CD4-positive, alpha-beta T cell (primary cell): ENCODE results near the gene DPP4. TPM values are rescaled to one million over a fixed set of nuclear protein-coding genes. Genes with fewer than 3 reads are reported as not detected.

Source experiments
- ATAC-seq: fragments of 200-7000 bp; cut with Tn5 transposase; one replicate; pipeline ENCODE4 v1.10.0; 2022; ENCODE audit warnings: mild to moderate bottlenecking; ENCODE audit not compliant: poor library complexity
- CTCF ChIA-PET: fragments of 350-600 bp; sonication (Branson Sonifier 250); formaldehyde crosslinking; loops from one replicate; lab custom pipeline; 2021; ENCODE audit warnings: antibody characterized with exemption, inconsistent platforms; lab: Charles Lee
- POLR2A ChIA-PET: fragments of 350-600 bp; sonication (Branson Sonifier 250); formaldehyde crosslinking; loops from one replicate; lab custom pipeline; 2021; ENCODE audit warnings: antibody characterized with exemption, inconsistent platforms; lab: Charles Lee
- DNase-seq, 14 experiments: peaks; one replicate each; pipeline ENCODE4 v3.0.0-alpha.2; 2013 to 2020; ENCODE audit warnings: mixed read lengths in 2 of 14
- H3K27ac ChIP-seq, 2 donors: one replicate each; pipeline versions ENCODE4 v1.5.1 to v1.7.0; 2013; ENCODE audit warnings: low read length in 2 of 2, low read depth in 1 of 2, mild to moderate bottlenecking in 1 of 2
- H3K27me3 ChIP-seq, 2 experiments: 1 replicate in 1 of 2; 2 replicates in 1 of 2; pipeline versions ENCODE4 v1.6.1 to v1.7.0; 2013; ENCODE audit warnings: low read length in 2 of 2, control low read depth in 1 of 2, mild to moderate bottlenecking in 1 of 2, moderate library complexity in 1 of 2; ENCODE audit not compliant: insufficient read depth in 2 of 2, control insufficient read depth in 1 of 2
- H3K36me3 ChIP-seq: one replicate; pipeline ENCODE4 v1.6.1; 2013; ENCODE audit warnings: low read length, control low read depth; ENCODE audit not compliant: insufficient read depth
- H3K4me1 ChIP-seq: one replicate; pipeline ENCODE4 v1.6.1; 2013; ENCODE audit warnings: low read length, control low read depth; ENCODE audit not compliant: insufficient read depth
- H3K4me3 ChIP-seq: one replicate; pipeline ENCODE4 v1.5.1; 2013; ENCODE audit warnings: mild to moderate bottlenecking, low read length, moderate library complexity
- H3K9me3 ChIP-seq, 2 experiments: 1 replicate in 1 of 2; 2 replicates in 1 of 2; pipeline versions ENCODE4 v1.6.1 to v1.7.0; 2013; ENCODE audit warnings: low read length in 2 of 2, mild to moderate bottlenecking in 2 of 2, control low read depth in 1 of 2, moderate library complexity in 1 of 2; ENCODE audit not compliant: control insufficient read depth in 1 of 2, insufficient read depth in 1 of 2
- H3K27ac Mint-ChIP-seq: one replicate; pipeline ENCODE4 v1.8.0; 2020; ENCODE audit warnings: mixed read lengths
- H3K27me3 Mint-ChIP-seq: one replicate; pipeline ENCODE4 v1.8.0; 2021; ENCODE audit warnings: mixed read lengths
- H3K36me3 Mint-ChIP-seq: one replicate; pipeline ENCODE4 v1.8.0; 2021; ENCODE audit warnings: low read depth, mixed read lengths
- H3K4me1 Mint-ChIP-seq: one replicate; pipeline ENCODE4 v1.8.0; 2021; ENCODE audit warnings: low read depth, mixed read lengths
- H3K4me3 Mint-ChIP-seq: one replicate; pipeline ENCODE4 v1.8.0; 2020; ENCODE audit warnings: mild to moderate bottlenecking, mixed read lengths
- H3K9me3 Mint-ChIP-seq: one replicate; pipeline ENCODE4 v1.8.0; 2020; ENCODE audit warnings: mixed read lengths
- intact Hi-C, 2 experiments: fragments of 100-400 bp; cut with DNase I in 1 of 2; cut with micrococcal nuclease in 1 of 2; formaldehyde crosslinking; loops; one replicate each; pipeline versions ENCODE4 v1.15.1 to v1.9.0; 2023 to 2025; cut with DNase I, micrococcal nuclease
- total RNA-seq, 174 experiments: library from RNA in 2 of 174; stranded (reverse) in 2 of 174; gene quantifications; one replicate each; pipeline ENCODE4 v1.2.3 and lab custom pipeline; 2021 to 2026
- TF ChIP-seq, protein P1 (sequence below): fragments of 200-600 bp; IDR thresholded peaks from one replicate; pipeline ENCODE4 v1.8.0; 2022; ENCODE audit warnings: antibody characterized with exemption, mild to moderate bottlenecking

Gene DPP4
- total RNA-seq, 2 experiments from 2014 or later, result 15.5 to 16.7 TPM

DNA sequence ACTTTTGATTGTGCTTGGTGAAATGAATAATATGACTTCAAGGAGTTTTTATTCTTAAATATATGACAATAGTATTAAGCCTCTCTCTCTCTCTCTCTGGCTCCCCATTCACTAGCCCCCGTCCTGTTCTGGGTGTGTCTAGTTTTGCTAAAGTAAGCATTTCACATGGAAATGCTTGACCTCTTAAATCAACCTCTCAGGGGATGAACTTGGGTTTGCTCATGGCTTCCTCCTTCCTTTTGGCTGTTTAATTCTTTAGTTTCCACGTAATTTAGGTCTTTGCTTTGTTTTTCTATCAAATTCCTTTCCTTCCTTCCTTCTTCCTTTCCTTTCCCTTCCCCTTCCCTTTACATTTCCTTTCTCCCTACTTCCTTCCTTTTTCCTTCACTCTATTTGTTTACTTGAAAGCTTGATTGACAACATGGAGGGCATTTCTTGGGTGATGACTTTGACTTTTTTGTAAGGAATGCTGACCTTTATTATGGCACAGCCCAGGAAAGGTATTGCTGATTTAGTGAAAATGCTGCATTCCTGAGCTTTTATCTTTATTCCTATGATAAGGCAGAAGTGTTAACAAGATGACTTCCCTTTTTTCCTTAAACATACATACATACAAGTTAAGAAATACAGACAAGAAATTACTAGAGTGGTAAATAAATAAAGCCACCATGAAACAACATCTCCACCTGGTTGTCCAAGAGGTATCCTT lies 3.6 kb downstream of the DPP4 start:
- Mint-ChIP-seq H3K4me3 (no peak overlapping the region), H3K9me3 (no peaks in the 10 kb centered on the region), H3K27me3 (no peaks in the 10 kb centered on the region), H3K4me1 (peaks cover 71% of the 10 kb centered on the region), H3K36me3 (peaks cover 18% of the 10 kb centered on the region), H3K27ac (no peak overlapping the region)
- Histone ChIP-seq H3K4me1 (peaks cover 25% of the 10 kb centered on the region), H3K4me3 (no peak overlapping the region), H3K27me3 (no peaks in the 10 kb centered on the region), H3K36me3 (peaks cover 11% of the 10 kb centered on the region), H3K27ac (no peak overlapping the region), H3K9me3 (no peaks in the 10 kb centered on the region)
- POLR2A ChIA-PET, result interaction anchor here (0.5 to 3.6 kb wide), 2 partner anchors 11 to 138 kb away, joined by 3 to 37 read pairs; no protein-coding TSS in a partner anchor
- intact Hi-C loops, result loop anchor here in 1 of 2 experiments (5.0 kb wide), 1 partner anchor 52 kb away; no protein-coding TSS in a partner anchor
- no peak for DNase-seq
- TF ChIP-seq, protein P1, sequence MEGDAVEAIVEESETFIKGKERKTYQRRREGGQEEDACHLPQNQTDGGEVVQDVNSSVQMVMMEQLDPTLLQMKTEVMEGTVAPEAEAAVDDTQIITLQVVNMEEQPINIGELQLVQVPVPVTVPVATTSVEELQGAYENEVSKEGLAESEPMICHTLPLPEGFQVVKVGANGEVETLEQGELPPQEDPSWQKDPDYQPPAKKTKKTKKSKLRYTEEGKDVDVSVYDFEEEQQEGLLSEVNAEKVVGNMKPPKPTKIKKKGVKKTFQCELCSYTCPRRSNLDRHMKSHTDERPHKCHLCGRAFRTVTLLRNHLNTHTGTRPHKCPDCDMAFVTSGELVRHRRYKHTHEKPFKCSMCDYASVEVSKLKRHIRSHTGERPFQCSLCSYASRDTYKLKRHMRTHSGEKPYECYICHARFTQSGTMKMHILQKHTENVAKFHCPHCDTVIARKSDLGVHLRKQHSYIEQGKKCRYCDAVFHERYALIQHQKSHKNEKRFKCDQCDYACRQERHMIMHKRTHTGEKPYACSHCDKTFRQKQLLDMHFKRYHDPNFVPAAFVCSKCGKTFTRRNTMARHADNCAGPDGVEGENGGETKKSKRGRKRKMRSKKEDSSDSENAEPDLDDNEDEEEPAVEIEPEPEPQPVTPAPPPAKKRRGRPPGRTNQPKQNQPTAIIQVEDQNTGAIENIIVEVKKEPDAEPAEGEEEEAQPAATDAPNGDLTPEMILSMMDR, result no peak
- CTCF ChIA-PET, result no interaction called here
- ATAC-seq, result no peak

DNA sequence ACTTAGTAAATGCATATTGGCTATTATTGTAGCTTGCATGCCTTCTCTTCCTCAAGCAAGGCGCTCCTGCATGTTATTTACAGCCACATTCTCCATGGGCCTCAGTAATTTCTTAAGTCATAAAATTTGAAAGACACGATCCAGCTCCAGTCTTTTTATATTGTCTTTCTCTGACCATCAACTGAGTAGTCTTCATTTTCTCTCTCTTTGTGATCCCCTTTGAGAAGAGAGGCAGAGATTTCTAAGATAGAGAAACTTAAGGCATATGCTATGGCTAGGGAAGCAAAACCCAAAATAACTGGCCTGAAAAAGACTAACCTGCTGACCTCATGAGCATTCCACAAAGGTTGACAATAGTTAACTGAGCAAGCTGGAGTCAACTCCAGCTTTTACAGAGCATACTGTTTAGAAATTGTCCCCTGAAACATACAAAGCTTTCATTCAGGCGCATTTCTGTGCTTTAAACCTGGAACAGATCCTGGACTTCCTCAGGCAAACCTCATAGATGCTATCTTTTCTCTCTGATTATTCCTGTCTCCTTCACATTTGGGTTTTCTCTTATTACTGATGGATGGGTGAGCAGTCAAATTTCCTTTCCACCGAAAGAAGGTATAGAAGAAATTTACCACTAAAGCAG lies 4.6 kb downstream of the DPP4 start:
- Histone ChIP-seq H3K4me3 (no peak overlapping the region), H3K9me3 (no peaks in the 10 kb centered on the region), H3K27me3 (no peaks in the 10 kb centered on the region), H3K4me1 (peaks cover 23% of the 10 kb centered on the region), H3K27ac (no peak overlapping the region), H3K36me3 (peaks cover 11% of the 10 kb centered on the region)
- no peaks in the 10 kb centered on the region for H3K27me3 Mint-ChIP-seq
- H3K36me3 Mint-ChIP-seq, result peaks cover 16% of the 10 kb centered on the region
- no peaks in the 10 kb centered on the region for H3K9me3 Mint-ChIP-seq
- H3K27ac Mint-ChIP-seq, result no peak overlapping the region
- H3K4me1 Mint-ChIP-seq, result peaks cover 71% of the 10 kb centered on the region
- CTCF ChIA-PET, result no interaction called here
- ATAC-seq (no peak), DNase-seq (no peak)
- TF ChIP-seq, protein P1, result no peak
- intact Hi-C loops, result loop anchor here in 1 of 2 experiments (5.0 kb wide), 1 partner anchor 52 kb away; no protein-coding TSS in a partner anchor
- no peak overlapping the region for H3K4me3 Mint-ChIP-seq
- POLR2A ChIA-PET, result interaction anchor here (1.0 to 1.5 kb wide), 2 partner anchors 11 to 56 kb away, joined by 3 to 4 read pairs; no protein-coding TSS in a partner anchor

DNA sequence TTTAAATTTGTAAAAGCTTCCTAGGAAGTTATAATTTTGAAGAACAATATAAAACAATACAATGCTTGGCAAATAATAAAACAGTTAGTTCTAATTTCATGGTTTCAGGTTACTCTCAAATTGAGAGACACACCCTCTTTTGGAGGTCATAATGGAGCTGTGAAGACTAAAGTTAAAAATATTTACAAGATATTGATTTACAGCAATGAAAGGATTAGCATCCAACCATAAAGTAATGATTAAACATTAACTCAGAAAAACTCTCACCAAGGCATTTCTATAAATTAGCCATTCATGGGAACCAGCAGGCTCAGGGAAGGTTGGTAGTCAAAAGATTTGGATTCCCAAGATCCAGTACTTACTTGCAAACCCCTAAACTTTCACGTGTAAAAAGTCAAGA lies 6.4 kb downstream of the DPP4 start:
- ChIA-PET CTCF (interaction anchor here (2.1 kb wide), 1 partner anchor 12 kb away, joined by 6 read pairs; no protein-coding TSS in a partner anchor), POLR2A (interaction anchor here (1.0 kb wide), 1 partner anchor 68 kb away, joined by 3 read pairs; no protein-coding TSS in a partner anchor)
- Histone ChIP-seq H3K4me3 (no peak overlapping the region), H3K4me1 (peaks cover 31% of the 10 kb centered on the region), H3K27me3 (no peaks in the 10 kb centered on the region), H3K36me3 (peaks cover 11% of the 10 kb centered on the region), H3K9me3 (no peaks in the 10 kb centered on the region), H3K27ac (no peak overlapping the region)
- H3K9me3 Mint-ChIP-seq, result no peaks in the 10 kb centered on the region
- no peak overlapping the region for H3K27ac Mint-ChIP-seq
- DNase-seq (no peak), ATAC-seq (no peak)
- peaks cover 78% of the 10 kb centered on the region for H3K4me1 Mint-ChIP-seq
- intact Hi-C loops, result loop anchor here in 1 of 2 experiments (5.0 kb wide), 1 partner anchor 50 kb away; no protein-coding TSS in a partner anchor
- H3K27me3 Mint-ChIP-seq, result no peaks in the 10 kb centered on the region
- H3K36me3 Mint-ChIP-seq, result peaks cover 15% of the 10 kb centered on the region
- H3K4me3 Mint-ChIP-seq, result no peak overlapping the region
- TF ChIP-seq, protein P1, result no peak
